Measurements from ENCODE around the gene ADCY10.
"Not testable (repeated sequence)": the region's sequence is repeated elsewhere in the genome, so short reads cannot be mapped to it uniquely, and the experiment has no call there.

ADCY10 gene

DNA sequence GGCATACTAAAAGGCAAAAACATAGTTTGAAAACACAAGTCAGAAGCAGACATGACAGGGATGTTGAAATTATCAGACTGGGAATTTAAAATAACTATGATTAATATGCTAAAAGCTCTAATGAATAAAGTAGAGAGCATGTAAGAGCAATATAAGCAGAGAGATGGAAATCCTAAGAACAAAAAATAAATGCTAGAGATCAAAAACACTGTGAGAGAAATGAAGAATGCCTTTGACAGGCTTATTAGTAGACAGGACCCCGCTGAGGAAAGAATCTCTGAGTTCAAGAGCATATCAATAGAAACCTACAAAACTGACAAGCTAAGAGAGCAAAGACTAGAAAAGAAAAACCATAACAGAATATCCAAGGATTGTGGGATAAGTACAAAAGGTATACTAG, 98.3 kb downstream of the ADCY10 start:
- TF ChIP-seq, protein P1, sequence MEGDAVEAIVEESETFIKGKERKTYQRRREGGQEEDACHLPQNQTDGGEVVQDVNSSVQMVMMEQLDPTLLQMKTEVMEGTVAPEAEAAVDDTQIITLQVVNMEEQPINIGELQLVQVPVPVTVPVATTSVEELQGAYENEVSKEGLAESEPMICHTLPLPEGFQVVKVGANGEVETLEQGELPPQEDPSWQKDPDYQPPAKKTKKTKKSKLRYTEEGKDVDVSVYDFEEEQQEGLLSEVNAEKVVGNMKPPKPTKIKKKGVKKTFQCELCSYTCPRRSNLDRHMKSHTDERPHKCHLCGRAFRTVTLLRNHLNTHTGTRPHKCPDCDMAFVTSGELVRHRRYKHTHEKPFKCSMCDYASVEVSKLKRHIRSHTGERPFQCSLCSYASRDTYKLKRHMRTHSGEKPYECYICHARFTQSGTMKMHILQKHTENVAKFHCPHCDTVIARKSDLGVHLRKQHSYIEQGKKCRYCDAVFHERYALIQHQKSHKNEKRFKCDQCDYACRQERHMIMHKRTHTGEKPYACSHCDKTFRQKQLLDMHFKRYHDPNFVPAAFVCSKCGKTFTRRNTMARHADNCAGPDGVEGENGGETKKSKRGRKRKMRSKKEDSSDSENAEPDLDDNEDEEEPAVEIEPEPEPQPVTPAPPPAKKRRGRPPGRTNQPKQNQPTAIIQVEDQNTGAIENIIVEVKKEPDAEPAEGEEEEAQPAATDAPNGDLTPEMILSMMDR (IDR thresholded peaks at IDR 0.05; ENCODE audit: low read depth, low read length), result no peak
- H3K4me3 ChIP-seq (ENCODE audit: low read depth, low read length), result no peak overlapping the region

- no peak overlapping the region for H3K4me3 ChIP-seq (ENCODE audit: low read depth, low read length)
- TF ChIP-seq, protein P1 (IDR thresholded peaks at IDR 0.05; ENCODE audit: low read depth, low read length), result no peak
Measured at GRCh38 chr1:167812972-167813371, 101.0 kb downstream of the ADCY10 start.

GRCh38 chr1:167808690-167809089, 105.2 kb downstream of the ADCY10 start:
- H3K4me3 ChIP-seq (ENCODE audit: low read depth, low read length), result no peak overlapping the region
- TF ChIP-seq, protein P1 (IDR thresholded peaks at IDR 0.05; ENCODE audit: low read depth, low read length), result no peak

GRCh38 chr1:167808104-167808503, 105.8 kb downstream of the ADCY10 start:
- TF ChIP-seq, protein P1 (IDR thresholded peaks at IDR 0.05; ENCODE audit: low read depth, low read length), result no peak
- H3K4me3 ChIP-seq (ENCODE audit: low read depth, low read length), result no peak overlapping the region

DNA sequence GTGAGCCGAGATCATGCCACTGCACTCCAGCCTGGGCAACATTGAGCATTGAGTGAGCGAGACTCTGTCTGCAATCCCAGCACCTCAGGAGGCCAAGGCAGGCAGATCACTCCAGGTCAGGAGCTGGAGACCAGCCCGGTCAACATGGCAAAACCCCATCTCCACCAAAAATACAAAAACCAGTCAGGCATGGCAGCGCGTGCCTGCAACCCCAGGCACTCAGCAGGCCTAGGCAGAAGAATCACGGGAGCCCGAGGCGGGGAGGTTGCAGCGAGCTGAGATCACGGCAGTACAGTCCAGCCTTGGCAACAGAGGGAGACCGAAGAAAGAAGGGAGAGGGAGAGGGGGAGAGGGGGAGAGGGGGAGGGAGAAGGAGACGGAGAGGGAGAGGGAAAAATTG, 107.3 kb downstream of the ADCY10 start:
- not testable (repeated sequence) for H3K4me3 ChIP-seq (ENCODE audit: low read depth, low read length)

DNA sequence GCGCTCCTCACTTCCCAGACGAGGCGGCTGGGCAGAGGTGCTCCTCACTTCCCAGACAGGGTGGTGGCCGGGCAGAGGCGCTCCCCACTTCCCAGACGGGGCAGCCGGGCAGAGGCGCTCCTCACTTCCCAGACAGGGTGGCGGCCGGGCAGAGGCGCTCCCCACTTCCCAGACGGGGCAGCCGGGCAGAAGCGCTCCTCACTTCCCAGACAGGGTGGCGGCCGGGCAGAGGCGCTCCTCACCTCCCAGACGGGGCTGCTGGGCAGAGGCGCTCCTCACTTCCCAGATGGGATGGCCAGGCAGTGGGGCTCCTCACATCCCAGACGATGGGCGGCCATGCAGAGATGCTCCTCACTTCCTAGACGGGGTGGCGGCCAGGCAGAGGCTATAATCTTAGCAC, 107.7 kb downstream of the ADCY10 start:
- H3K4me3 ChIP-seq (ENCODE audit: low read depth, low read length), result not testable (repeated sequence)

DNA sequence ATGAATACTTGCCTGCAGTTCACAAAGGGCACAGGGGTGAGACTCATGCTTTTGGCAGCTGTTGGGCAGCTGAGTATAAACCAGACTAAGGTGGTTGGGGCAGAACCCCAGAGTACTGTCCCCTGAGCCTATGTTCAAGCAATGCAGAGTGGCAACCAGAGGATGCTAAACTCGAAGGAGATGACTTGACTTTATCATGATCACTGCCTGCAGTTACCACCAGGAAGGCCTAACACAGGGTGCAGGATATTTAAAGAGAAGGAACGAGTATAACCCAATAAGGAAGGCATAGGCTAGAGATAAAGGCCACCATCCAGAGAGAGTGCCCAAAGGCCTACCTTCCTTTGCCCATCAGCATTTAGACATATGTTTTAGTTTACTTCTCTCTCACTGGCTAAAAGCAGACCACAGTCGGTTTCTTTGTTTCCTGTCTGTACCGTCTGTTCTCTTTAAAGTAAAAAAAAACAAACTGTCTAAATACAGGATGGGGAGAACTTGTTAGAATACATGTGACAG, 108.8 kb downstream of the ADCY10 start:
- TF ChIP-seq, protein P1 (IDR thresholded peaks at IDR 0.05; ENCODE audit: low read depth, low read length), result no peak
- H3K4me3 ChIP-seq (ENCODE audit: low read depth, low read length), result no peak overlapping the region

DNA sequence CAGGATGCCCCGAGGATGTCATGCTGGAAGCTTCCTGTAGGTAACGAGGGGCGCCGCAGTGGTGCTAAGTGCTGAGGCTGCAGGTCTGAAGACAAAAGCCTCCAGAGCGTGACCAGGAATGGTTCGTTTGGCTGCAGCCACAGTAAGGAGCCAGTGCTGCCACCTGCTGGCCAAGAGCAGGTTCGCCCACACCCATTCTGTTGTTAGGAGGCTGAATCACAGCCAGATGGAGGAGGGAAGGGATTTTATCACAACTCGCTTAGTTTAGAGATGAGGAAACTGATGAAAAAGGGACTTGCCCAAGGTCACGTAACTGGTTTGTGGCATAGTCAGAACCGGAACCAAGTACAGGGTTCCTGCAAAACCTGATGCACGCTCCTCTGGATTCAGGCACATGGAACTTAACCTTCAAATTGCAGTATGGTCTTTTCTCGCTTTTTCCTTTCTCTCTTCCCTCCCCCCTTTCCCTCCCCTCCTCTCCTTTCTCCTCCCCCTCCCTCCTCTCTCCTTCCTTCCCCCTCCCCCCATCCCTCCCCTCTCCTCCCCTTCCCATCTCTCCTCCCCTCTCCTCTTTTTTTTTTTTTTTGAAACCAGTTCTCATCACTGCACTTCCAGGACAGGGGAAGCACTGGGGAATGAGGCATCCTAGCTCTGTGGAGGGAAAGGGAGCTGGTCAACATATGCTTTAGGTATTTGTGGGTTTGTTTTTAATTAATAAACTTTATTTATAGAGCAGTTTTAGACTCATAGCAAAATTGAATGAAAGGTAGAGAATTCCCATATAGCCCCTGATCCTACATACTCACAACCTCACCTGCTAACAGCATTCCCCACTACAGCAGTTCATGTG, 110.4 kb downstream of the ADCY10 start:
- TF ChIP-seq, protein P1 (IDR thresholded peaks at IDR 0.05; ENCODE audit: low read depth, low read length), result peak; percentile 92
- H3K4me3 ChIP-seq (ENCODE audit: low read depth, low read length), result no peak overlapping the region
